HG03565 (cell line): ENCODE data around the gene ZNF773.

Source experiments
- ATAC-seq: cut with Tn5 transposase; IDR thresholded peaks from one replicate; pipeline ENCODE4 v1.9.1; 2021; ENCODE audit warnings: mild to moderate bottlenecking, moderate library complexity; ENCODE audit not compliant: unreplicated experiment

ZNF773 gene

DNA sequence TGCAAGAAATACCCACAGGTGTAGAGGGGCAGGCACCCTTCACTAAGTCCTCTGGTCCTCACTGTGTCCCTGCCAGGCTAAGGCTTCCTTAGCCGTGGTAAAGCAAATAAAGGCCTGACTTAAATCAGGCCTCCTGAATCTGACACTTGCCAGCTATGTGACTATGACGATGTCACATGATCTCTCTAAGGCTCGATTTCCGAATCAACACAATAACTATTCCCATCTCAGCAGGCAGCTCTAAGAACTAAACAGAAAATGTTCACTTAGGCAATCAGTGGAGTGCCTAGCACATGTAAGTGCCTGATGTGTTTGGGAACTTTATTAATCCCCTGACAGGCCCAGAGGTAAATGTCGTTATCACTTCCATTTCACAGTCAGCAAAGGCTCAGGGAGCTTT, 57.9 kb downstream of the ZNF773 start:
- ATAC-seq, result no peak
